C4-2B (cell line): ENCODE data around the gene ENPP6.

Experiments
- ZFX ChIP-seq: fragments of 450-650 bp; IDR thresholded peaks from 2 replicates; pipeline ENCODE4 v1.6.1; 2017
- TF ChIP-seq, protein P1 (sequence below): fragments of 450-650 bp; conservative IDR thresholded peaks from 2 replicates; pipeline ENCODE4 v1.5.1; 2017; ENCODE audit warnings: mild to moderate bottlenecking

DNA sequence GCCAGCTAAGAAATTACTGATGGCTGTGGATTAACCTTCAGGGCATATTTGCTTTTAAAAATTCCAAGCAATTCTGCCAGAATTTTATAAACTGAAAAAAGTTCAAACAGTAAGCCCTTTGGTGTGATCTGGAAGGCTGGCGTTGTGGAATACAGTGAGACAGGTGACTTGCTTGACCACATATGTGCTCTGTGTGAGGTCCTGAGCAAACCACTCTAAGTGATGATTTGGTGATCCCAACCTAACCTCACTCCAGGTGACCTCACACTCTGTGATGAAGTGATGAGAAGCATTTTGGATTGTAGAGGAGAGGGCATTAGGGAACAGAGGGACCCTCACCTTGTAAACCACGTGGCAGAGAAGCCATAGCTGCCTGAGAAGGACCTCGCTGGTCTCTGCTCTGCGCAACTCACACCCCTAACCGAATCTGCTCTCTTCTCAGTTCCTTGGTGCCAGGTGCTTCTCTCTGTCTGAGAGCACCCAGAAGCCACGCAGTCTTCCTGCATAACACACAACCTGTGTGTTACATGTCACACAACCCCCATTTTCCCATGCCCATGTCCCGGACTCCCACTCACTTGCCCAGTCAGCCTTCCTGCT lies 106.3 kb downstream of the ENPP6 start:
- TF ChIP-seq, protein P1, sequence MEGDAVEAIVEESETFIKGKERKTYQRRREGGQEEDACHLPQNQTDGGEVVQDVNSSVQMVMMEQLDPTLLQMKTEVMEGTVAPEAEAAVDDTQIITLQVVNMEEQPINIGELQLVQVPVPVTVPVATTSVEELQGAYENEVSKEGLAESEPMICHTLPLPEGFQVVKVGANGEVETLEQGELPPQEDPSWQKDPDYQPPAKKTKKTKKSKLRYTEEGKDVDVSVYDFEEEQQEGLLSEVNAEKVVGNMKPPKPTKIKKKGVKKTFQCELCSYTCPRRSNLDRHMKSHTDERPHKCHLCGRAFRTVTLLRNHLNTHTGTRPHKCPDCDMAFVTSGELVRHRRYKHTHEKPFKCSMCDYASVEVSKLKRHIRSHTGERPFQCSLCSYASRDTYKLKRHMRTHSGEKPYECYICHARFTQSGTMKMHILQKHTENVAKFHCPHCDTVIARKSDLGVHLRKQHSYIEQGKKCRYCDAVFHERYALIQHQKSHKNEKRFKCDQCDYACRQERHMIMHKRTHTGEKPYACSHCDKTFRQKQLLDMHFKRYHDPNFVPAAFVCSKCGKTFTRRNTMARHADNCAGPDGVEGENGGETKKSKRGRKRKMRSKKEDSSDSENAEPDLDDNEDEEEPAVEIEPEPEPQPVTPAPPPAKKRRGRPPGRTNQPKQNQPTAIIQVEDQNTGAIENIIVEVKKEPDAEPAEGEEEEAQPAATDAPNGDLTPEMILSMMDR: no peak
- TF ChIP-seq ZFX: no peak
